NCI-H82 treated with DMSO at 0.1 percent for 48 hours (cell line): ENCODE measurements around the gene CRADD.
"Not testable (repeated sequence)": the region's sequence is repeated elsewhere in the genome, so short reads cannot be mapped to it uniquely, and the experiment has no call there.

Source experiments
- DNase-seq: peaks from one replicate; lab custom pipeline; 2025; ENCODE audit not compliant: unreplicated experiment; lab: John Stamatoyannopoulos, UW

The CRADD gene

DNA sequence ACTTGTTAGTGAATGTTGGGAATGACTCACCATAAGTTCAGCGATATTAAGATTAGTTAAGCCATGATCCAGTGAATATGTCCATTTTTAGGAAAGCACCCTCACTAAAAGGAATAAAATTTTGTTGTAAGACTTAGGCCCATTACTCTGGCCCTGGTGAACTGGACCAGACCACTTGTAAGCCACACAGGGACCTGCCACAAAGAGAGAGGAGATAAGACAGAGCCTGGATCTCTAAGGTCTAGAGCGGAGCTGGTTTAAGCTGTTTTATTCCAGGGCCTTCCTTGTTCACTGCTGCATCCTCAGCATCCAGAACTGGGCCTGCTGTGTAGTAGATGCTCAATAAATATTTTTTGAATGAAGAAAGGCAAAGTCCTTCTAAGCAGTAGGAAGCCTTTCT lies 79.1 kb downstream of the CRADD start:
- no peak for DNase-seq

- DNase-seq: no peak
Measured at GRCh38 chr12:93757792-93758694, 80.9 kb downstream of the CRADD start.

- no peak for DNase-seq
Measured at GRCh38 chr12:93758801-93759373, 81.7 kb downstream of the CRADD start.

DNA sequence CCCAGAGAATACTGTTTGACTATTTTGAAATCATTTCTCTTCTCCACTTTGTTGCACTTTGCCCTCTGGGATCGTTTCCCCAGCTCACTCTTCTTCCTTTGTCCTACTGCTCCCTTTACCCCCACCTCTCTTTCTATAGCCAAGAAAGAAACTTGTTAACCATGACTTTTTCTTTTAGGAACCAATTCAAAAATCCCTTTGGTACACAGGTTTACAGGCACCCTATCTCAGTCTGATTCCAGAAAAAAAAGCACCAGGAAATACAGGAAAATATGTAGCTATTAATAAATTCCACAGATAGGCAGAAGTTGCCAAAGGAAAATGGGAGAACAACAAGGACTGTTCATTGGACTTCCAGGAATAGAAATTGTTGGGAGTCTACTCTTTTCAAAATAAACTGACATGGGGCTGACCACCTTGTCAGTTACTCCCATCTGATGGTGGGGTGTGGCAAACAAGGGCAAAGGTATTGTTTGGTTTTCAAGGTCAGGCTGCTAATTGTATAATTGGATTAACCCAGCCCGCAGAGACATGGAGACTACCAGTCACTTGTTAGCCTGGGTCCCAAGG lies 82.4 kb downstream of the CRADD start:
- peak; percentile 12 for DNase-seq

DNA sequence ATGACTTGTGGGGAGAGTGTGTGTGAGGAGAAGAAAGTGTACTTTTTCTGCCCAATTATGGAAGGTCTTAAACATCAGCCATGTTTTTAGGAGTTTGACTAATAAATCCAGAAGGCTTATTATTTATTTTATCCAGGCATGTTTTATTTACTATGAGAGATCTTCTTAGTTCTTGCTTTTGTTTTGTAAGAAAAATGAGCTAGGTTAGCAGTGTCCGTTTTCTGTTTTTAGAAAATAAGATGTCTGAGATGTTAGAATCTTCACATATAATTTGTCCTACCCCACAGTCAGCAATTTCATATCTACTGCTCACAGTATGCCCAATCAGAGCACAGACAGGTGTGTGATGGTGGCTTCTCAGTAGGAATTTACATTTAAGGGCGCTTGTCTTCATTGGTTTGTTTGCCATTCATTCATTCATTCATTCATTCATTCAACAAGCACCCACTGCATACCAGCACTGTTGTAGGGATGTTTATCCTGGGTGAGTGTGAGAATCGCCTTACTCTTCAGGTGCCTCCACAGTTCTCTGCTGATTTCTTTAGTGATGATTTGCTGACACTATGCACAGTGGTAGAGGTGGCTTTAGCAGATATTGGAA lies 83.2 kb downstream of the CRADD start:
- no peak for DNase-seq

DNA sequence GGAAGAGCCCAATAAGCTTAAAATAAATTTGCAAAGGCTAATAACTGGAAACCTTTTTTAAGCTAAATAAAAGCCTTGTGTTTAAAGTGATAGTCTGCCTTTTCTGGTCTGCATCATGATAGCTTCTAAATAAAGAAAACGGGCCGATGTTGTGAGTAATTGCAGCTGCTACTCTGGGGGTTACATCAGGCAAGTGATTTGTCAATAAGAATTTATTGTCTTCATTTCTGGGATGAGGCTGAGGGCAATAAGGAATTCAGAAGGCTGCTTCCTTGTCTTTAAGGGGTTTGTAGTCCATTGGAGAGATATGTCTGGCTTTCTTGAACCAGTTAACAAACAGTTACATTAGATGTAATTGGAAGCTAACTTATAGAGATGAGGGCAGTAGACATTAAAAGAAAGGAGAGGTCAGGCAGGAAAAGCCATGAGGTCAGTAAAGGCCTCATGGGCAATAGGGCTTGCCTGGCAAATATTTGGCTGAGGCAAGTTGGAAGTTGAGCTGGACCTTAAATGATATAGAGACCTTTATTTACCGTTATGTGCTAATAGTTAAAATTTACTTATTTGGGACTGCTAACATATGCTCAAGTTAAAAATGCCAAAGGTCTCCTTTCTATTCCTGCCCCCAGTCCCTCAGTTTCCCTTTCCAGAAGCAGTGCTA lies 85.0 kb downstream of the CRADD start:
- DNase-seq: no peak

DNA sequence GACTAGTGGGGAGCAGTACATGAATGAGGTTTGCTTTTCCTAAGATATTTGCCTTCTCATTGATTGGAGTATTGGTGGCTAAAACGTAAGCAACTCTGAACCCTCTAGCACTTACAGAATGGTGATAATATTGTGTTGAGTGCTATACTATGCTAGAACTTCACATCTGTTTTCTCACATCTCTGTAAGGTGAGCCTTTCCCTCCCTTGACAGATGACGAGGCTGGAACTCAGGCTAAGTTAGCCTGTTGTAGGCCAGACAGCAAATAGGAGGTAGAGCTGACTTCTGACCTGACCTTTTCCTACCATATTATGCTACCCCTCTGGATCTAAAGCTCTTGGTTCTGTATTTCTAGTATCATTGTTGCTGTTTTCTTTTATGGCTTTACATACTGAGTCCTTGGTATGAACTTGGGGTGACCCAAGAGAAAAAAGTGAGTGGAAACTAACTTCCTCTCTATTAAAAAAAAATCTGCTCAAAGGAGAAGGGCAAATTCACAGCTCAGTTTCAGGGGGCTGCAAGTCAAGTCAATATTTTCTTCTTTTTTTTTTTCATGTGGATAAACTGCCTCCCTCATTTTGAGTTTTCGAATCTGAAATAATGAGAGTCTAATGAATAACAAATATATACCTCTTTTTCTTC lies 85.9 kb downstream of the CRADD start:
- no peak for DNase-seq

DNA sequence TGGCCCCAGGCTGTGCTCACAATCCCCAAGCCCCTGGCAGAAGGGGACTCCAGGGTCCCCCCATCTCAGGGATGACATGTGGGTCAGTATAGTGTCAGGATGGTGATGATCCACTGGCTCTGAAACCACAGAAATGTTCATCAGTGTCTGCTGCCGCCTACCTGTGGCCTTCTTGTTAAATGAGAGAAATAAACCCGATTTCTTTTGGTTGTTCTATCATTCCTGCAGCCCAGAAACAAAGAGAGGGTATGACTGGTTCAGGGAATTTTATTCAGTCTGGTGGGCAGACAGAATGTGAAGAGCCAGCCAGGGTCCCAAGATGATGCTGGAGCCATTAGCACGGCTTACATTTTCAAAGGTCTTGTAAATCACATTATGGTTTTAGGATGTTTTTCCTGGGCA lies 86.6 kb downstream of the CRADD start:
- DNase-seq: peak; percentile 72

DNA sequence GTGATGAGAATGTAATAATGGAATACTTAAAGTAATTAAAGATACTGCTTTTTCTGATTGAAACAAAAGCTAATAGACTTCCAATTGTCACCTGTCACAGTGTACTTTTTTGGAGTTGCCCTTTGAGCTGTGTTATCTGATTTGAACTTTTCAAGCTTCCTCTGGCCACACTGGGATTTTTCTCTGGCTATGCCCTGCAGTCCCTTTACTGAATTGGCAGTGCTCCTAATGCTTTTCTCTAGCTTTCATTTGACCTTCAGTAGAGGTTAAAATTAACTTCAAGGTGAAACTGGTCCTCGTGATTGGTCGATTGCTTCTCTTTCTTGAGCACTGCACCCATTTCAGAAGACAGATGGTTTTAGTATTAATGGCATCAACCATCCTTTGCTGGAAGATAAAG lies 89.2 kb downstream of the CRADD start:
- DNase-seq: no peak

GRCh38 chr12:93766796-93767523 lies 89.8 kb downstream of the CRADD start:
- no peak for DNase-seq

- no peak for DNase-seq
Measured at GRCh38 chr12:93767524-93767863, 90.3 kb downstream of the CRADD start.

DNA sequence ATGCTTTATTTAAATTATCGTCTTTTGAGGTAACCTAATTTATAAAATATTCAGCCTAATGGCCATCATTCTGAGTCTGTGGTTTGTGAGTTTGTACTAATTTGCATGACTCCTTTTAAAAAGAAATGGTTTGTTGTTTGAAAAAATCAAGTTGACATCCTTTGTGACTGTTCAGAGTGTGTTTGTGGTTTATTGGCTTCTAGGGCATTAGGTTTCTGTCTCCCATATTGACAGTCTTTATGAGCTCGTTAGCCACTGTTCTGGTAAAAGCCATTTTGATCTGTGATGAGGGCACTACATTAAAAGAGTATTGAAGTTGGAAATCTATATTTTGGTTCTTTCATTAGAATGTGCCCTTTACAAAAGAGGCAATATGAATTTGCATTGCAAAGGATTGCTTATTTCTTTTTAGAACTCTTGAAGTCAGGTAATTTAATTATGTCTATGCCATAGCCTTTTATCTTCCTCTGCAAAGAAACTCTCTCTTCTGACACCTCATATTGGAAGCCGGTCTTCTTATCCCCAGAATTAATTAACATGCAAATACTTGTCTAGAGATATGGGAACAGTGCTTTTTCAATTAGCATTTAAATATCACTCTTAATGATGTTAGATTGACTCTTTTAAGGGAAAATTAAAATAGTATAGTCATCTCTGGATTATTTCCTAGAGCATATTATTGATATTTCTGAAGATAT lies 95.0 kb downstream of the CRADD start:
- no peak for DNase-seq

DNA sequence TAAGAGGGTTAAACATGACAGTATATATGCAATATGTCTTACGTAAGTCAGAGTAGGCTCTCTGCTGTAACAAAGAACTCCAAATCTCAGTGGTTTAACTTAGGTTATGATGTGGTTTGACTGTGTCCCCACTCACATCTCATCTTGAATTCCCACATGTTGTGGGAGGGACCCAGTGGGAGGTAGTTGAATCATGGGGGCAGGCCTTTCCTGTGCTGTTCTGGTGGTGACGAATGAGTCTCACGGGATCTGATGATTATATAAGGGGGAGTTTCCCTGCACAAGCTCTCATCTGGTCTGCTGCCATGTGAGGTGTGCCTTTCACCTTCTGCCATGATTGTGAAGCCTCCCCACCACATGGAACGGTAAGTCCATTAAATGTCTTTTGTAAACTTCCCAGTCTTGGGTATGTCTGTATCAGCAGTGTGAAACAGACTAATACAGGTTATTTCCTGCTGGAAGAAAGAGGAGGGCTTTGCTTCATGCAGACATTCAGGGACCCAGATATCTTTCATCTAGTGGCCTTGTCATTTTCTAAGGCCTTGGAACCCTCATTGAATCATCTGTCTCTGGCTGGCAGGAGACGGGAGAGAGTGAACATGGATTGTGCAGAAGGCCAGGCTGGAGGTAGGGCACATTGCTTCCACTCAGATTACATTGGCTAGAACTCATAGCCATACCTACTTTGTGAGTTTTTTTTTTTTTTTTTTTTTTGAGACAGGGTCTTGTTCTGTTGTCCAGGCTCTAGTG lies 96.1 kb downstream of the CRADD start:
- DNase-seq: no peak

- DNase-seq: no peak
Measured at GRCh38 chr12:93776581-93777018, 99.4 kb downstream of the CRADD start.

DNA sequence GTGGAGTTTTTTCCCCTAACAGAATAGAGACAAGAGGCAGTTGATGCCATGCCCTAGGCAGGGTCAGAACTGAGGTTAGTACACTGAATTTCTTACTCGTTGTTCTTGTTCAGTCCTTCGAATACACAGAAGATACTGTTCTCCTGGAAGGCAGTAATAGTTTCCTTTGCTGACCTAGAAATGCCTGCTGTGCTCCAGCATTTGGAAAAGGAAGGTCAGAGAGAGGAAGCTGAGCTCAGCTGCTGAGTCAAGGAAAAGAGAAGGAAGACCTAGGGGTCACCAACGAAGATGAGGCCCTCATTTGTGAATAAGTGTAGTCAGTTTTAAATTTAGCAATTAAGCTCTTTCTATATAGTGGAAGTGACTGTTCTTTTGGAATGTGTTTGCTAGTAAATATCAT lies 100.1 kb downstream of the CRADD start:
- no peak for DNase-seq

GRCh38 chr12:93778306-93778705 lies 101.1 kb downstream of the CRADD start:
- DNase-seq: no peak

DNA sequence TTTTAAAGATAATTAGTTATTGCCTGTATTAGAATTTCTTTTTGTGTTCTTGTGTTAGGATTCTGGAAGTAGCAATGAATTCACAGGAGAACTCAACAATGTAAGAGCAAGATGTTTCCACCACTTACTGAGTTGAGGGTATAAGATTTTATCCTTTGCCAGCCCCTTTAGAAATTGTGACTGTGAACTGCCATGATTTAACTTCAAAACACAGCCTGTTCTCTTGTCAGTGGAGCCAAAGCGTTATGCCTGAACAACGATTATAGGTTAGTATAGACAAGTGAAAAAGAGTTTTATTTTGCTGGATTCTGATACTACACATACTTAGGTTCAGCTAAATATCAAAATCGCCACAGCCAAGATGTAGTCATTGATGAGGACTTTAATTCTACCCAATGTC lies 101.6 kb downstream of the CRADD start:
- no peak for DNase-seq

GRCh38 chr12:93780101-93780641 lies 103.0 kb downstream of the CRADD start:
- DNase-seq: no peak

- DNase-seq: not testable (repeated sequence)
Measured at GRCh38 chr12:93780886-93781285, 103.7 kb downstream of the CRADD start.
